ENCODE measurements around the gene RRBP1.

Gene RRBP1

DNA sequence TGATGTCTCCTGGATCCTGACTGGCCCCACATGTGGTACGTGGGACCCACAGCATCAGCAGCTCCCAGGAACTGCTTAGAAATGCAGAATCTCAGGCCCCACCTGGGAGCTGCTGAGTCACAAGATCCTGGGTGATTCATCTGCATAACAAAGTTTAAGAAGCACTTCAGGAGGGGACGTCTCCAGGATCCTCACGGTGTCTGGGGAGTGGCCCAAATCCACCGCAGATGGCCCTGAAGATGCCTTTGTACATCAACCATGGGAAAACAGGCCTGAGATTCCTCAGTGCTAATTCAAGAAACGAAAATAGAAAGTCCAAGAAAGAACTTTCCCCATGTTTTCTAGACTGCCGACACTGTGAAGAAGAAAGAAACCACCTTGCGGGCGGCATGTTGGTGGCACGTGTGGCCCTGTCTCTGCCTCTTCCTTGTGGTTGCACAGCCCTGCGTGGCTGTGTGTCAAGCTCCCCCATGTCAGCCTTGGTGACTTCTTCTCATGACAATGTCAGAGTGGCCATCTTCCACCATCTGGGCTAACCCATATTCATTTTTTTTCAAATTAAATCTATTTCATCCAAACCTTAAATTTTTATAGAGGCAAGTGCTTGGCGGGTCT is 26.1 kb downstream of the RRBP1 start:
- no peak overlapping the region for H3K4me3 ChIP-seq (ENCODE audit: low read depth, low read length, poor library complexity, severe bottlenecking)
- no peak overlapping the region for H3K9ac ChIP-seq (ENCODE audit: low read length)
- peaks cover 36% of the 10 kb centered on the region for H3K4me1 ChIP-seq (ENCODE audit: insufficient read depth, low read length, severe bottlenecking)
- no peak overlapping the region for H2AFZ ChIP-seq (ENCODE audit: low read length)
- TF ChIP-seq CTCF (IDR thresholded peaks at IDR 0.05; ENCODE audit: low read length) (no peak), EZH2 (IDR thresholded peaks at IDR 0.05; ENCODE audit: borderline replicate concordance, low read length) (no peak)
- H3K36me3 ChIP-seq (ENCODE audit: insufficient read depth, low read length), result peaks cover 45% of the 10 kb centered on the region
- H3K79me2 ChIP-seq (ENCODE audit: insufficient read depth, low read length), result no peaks in the 10 kb centered on the region
- no peak overlapping the region for H3K27ac ChIP-seq (ENCODE audit: low read depth, low read length, poor library complexity, severe bottlenecking)
- H3K4me2 ChIP-seq (ENCODE audit: low read length), result no peak overlapping the region
- H3K27me3 ChIP-seq (ENCODE audit: insufficient read depth, low read length), result no peaks in the 10 kb centered on the region
- no peaks in the 10 kb centered on the region for H3K9me3 ChIP-seq (ENCODE audit: low read length)
- H3F3A ChIP-seq (ENCODE audit: insufficient read depth, low read length), result no peaks in the 10 kb centered on the region
- H3K9me2 ChIP-seq (ENCODE audit: low read depth, low read length), result no peaks in the 10 kb centered on the region
- no peaks in the 10 kb centered on the region for H4K20me1 ChIP-seq (ENCODE audit: insufficient read depth, low read length)

- no peak overlapping the region for H3K4me2 ChIP-seq (ENCODE audit: low read length)
- H3K9me3 ChIP-seq (ENCODE audit: low read length), result no peaks in the 10 kb centered on the region
- H3K27ac ChIP-seq (ENCODE audit: low read depth, low read length, poor library complexity, severe bottlenecking), result no peak overlapping the region
- H3K4me1 ChIP-seq (ENCODE audit: insufficient read depth, low read length, severe bottlenecking), result peaks cover 36% of the 10 kb centered on the region
- no peaks in the 10 kb centered on the region for H4K20me1 ChIP-seq (ENCODE audit: insufficient read depth, low read length)
- TF ChIP-seq CTCF (IDR thresholded peaks at IDR 0.05; ENCODE audit: low read length) (no peak), EZH2 (IDR thresholded peaks at IDR 0.05; ENCODE audit: borderline replicate concordance, low read length) (no peak)
- no peaks in the 10 kb centered on the region for H3K79me2 ChIP-seq (ENCODE audit: insufficient read depth, low read length)
- no peak overlapping the region for H3K9ac ChIP-seq (ENCODE audit: low read length)
- H3K4me3 ChIP-seq (ENCODE audit: low read depth, low read length, poor library complexity, severe bottlenecking), result no peak overlapping the region
- no peaks in the 10 kb centered on the region for H3K9me2 ChIP-seq (ENCODE audit: low read depth, low read length)
- H3K27me3 ChIP-seq (ENCODE audit: insufficient read depth, low read length), result no peaks in the 10 kb centered on the region
- H2AFZ ChIP-seq (ENCODE audit: low read length), result no peak overlapping the region
- peaks cover 47% of the 10 kb centered on the region for H3K36me3 ChIP-seq (ENCODE audit: insufficient read depth, low read length)
- no peaks in the 10 kb centered on the region for H3F3A ChIP-seq (ENCODE audit: insufficient read depth, low read length)
Measured at GRCh38 chr20:17655286-17655651, 26.8 kb downstream of the RRBP1 start.

DNA sequence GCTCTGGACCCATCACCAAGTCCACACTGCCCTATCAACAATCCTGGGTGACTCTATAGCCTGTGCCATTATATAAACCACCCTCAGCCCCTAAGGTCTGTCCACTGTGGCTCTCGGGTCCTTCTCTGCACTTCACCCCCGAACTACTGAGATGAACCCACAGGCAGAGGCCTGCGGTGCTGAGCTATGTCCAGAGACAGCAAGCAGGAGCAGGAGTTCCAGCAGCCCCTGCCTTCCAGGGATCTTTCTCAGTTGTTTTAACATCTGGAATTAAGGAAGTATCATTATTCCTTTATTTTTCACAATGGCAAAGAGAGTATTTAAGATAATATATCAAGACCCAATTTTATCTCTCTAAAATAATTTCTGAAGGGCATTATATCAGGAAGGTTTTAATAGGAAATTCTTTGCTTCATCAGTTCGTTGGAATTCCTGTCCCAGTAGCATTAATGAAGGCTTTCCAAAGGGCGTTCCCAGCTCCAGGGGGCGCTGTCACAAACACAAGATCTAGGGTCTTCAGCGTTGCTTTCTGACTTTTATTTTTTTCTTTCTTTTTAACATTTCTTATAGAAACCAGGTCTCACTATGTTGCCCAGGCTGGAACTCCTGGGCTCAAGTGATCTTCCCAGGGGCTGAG is 27.3 kb downstream of the RRBP1 start:
- Histone ChIP-seq H3K79me2 (ENCODE audit: insufficient read depth, low read length) (no peaks in the 10 kb centered on the region), H3K9me3 (ENCODE audit: low read length) (no peaks in the 10 kb centered on the region), H3K4me3 (ENCODE audit: low read depth, low read length, poor library complexity, severe bottlenecking) (no peak overlapping the region), H3K9ac (ENCODE audit: low read length) (no peak overlapping the region), H2AFZ (ENCODE audit: low read length) (no peak overlapping the region), H3K4me1 (ENCODE audit: insufficient read depth, low read length, severe bottlenecking) (peaks cover 41% of the 10 kb centered on the region), H3K27me3 (ENCODE audit: insufficient read depth, low read length) (no peaks in the 10 kb centered on the region), H3F3A (ENCODE audit: insufficient read depth, low read length) (no peaks in the 10 kb centered on the region), H3K9me2 (ENCODE audit: low read depth, low read length) (no peaks in the 10 kb centered on the region), H3K36me3 (ENCODE audit: insufficient read depth, low read length) (peaks cover 46% of the 10 kb centered on the region), H4K20me1 (ENCODE audit: insufficient read depth, low read length) (no peaks in the 10 kb centered on the region), H3K4me2 (ENCODE audit: low read length) (no peak overlapping the region), H3K27ac (ENCODE audit: low read depth, low read length, poor library complexity, severe bottlenecking) (no peak overlapping the region)
- TF ChIP-seq CTCF (IDR thresholded peaks at IDR 0.05; ENCODE audit: low read length) (peak; percentile 65), EZH2 (IDR thresholded peaks at IDR 0.05; ENCODE audit: borderline replicate concordance, low read length) (no peak)

All from OCI-LY1 (cell line).